K562 (cell line): ENCODE measurements around the gene SLC8A1. TPM values are rescaled to one million over a fixed set of nuclear protein-coding genes. Genes with fewer than 3 reads are reported as not detected.

Experiments
- ATAC-seq: fragments of 200-7000 bp; cut with Tn5 transposase; 3 replicates; pipeline ENCODE4 v1.9.1; 2020; ENCODE audit warnings: moderate library complexity
- BruUV-seq: library from RNA; stranded (reverse); fragments of 400-500 nt; replicated peaks from 2 replicates; lab custom pipeline; 2021; lab: Mats Ljungman, UMichigan
- CTCF ChIA-PET: fragments of 300-600 bp; formaldehyde crosslinking; extraction: SDS; loops from one replicate; lab custom pipeline; 2021; ENCODE audit warnings: low intra/inter-chr PET ratio; lab: Yijun Ruan, JAX
- POLR2A ChIA-PET: fragments of 300-600, 350-650 bp; sonication (Branson Sonifier 250); formaldehyde crosslinking; extraction: SDS; loops from one replicate; lab custom pipeline; 2021; ENCODE audit warnings: antibody characterized with exemption, inconsistent platforms; lab: Yijun Ruan, JAX
- DNase-seq, 4 experiments: peaks; one replicate each; pipeline versions ENCODE4 v3.0.0 to v3.0.0-alpha.2; 2011 to 2018; ENCODE audit warnings: low spot score in 3 of 4, mixed read lengths in 3 of 4; ENCODE audit errors: extremely low read depth in 1 of 4
- FAIRE-seq: peaks from 2 replicates; lab custom pipeline; 2011; peaks lifted over from hg19 to GRCh38; lab: Jason Lieb, UNC
- H2AFZ ChIP-seq: 2 replicates; pipeline ENCODE4 v1.6.0; 2011; ENCODE audit warnings: low read depth, low read length, control low read depth, inconsistent platforms
- H3K27ac ChIP-seq: fragments of 200-600 bp; 3 replicates; pipeline ENCODE4 v1.8.0; 2011; ENCODE audit warnings: low read depth, mild to moderate bottlenecking, control low read depth, inconsistent platforms, low read length, moderate library complexity, mixed read lengths; ENCODE audit errors: extremely low read depth
- H3K27me3 ChIP-seq, 2 experiments: fragments of 300-600 bp in 1 of 2; 2 replicates in 1 of 2; 3 replicates in 1 of 2; pipeline versions ENCODE4 v1.6.0 to v1.8.0; 2011; ENCODE audit warnings: inconsistent platforms in 2 of 2, low read length in 2 of 2, mild to moderate bottlenecking in 1 of 2, mixed read lengths in 1 of 2, moderate library complexity in 1 of 2; ENCODE audit not compliant: control insufficient read depth in 2 of 2, insufficient read depth in 2 of 2
- H3K36me3 ChIP-seq: fragments of 300-600 bp; 3 replicates; pipeline ENCODE4 v1.8.0; 2011; ENCODE audit warnings: mild to moderate bottlenecking, low read length, inconsistent platforms; ENCODE audit not compliant: control insufficient read depth, insufficient read depth
- H3K4me1 ChIP-seq, 2 experiments: fragments of 200-600 bp in 1 of 2; replicated peaks in 1 of 2; 2 replicates in 1 of 2; 3 replicates in 1 of 2; pipeline versions ENCODE4 v1.5.1 to v1.8.0; 2011; ENCODE audit warnings: inconsistent platforms in 2 of 2, low read length in 2 of 2, mild to moderate bottlenecking in 1 of 2, mixed read lengths in 1 of 2, moderate library complexity in 1 of 2; ENCODE audit not compliant: control insufficient read depth in 2 of 2, insufficient read depth in 2 of 2
- H3K4me2 ChIP-seq: 2 replicates; pipeline ENCODE4 v1.6.1; 2011; ENCODE audit warnings: low read length, control low read depth, inconsistent platforms, mixed read lengths; ENCODE audit not compliant: insufficient read depth
- H3K4me3 ChIP-seq: fragments of 200-600 bp; sonication (generic), shearing (Covaris generic); 2 replicates; pipeline ENCODE4 v1.5.1; 2016; ENCODE audit warnings: control low read depth, inconsistent platforms
- H3K79me2 ChIP-seq: fragments of 200-600 bp; 3 replicates; pipeline ENCODE4 v1.8.0; 2011; ENCODE audit warnings: low read length, inconsistent platforms; ENCODE audit not compliant: control insufficient read depth, insufficient read depth
- H3K9ac ChIP-seq, 2 experiments: 2 replicates each; pipeline versions ENCODE4 v1.6.0 to v1.6.1; 2011; ENCODE audit warnings: low read depth in 2 of 2, low read length in 2 of 2, control low read depth in 1 of 2, inconsistent platforms in 1 of 2, mild to moderate bottlenecking in 1 of 2, mixed read lengths in 1 of 2; ENCODE audit not compliant: insufficient read depth in 1 of 2
- H3K9me1 ChIP-seq: one replicate; pipeline ENCODE4 v1.6.0; 2011; ENCODE audit warnings: inconsistent platforms, mild to moderate bottlenecking, low read length, moderate library complexity; ENCODE audit not compliant: control insufficient read depth, insufficient read depth
- H3K9me3 ChIP-seq: replicated peaks from 2 replicates; pipeline ENCODE4 v1.5.1; 2011; ENCODE audit warnings: low read depth, low read length, inconsistent platforms; ENCODE audit not compliant: control insufficient read depth, insufficient read depth
- H4K20me1 ChIP-seq: replicated peaks from 2 replicates; pipeline ENCODE4 v1.6.1; 2011; ENCODE audit warnings: low read length, inconsistent platforms, mixed read lengths; ENCODE audit not compliant: control insufficient read depth, insufficient read depth
- KLF1 ChIP-seq: fragments of 450-650 bp; IDR thresholded peaks from 2 replicates; pipeline ENCODE4 v1.6.1; 2016; ENCODE audit warnings: missing genetic modification characterization, missing compliant biosample characterization
- TEAD2 ChIP-seq: fragments of 450-650 bp; IDR thresholded peaks from 2 replicates; pipeline ENCODE4 v1.6.1; 2016; ENCODE audit warnings: missing genetic modification characterization, control low read depth, missing compliant biosample characterization
- ZKSCAN1 ChIP-seq: fragments of 150-350 bp; IDR thresholded peaks from 2 replicates; pipeline ENCODE4 v1.6.1; 2016; ENCODE audit warnings: low read depth, low read length
- ZNF57 ChIP-seq: fragments of 450-650 bp; formaldehyde crosslinking; IDR thresholded peaks from 2 replicates; pipeline ENCODE4 v1.4.0; 2020; ENCODE audit warnings: mild to moderate bottlenecking, moderate library complexity
- WGBS: fragments of 100-300 bp; shearing (Covaris generic); methylation state at CpG from one replicate; pipeline ENCODE4 v1.1.6; 2016; ENCODE audit warnings: low coverage, mixed read lengths; ENCODE audit not compliant: insufficient coverage; ENCODE audit errors: missing lambda C conversion rate; 5-methylcytosine and 5-hydroxymethylcytosine counted together
- in situ Hi-C: fragments of 300-500 bp; cut with MboI; formaldehyde crosslinking; loops from 4 replicates; pipeline ENCODE4 v1.15.0; 2018; ENCODE audit warnings: inconsistent platforms, mixed read lengths
- intact Hi-C: fragments of 100-400 bp; cut with micrococcal nuclease; formaldehyde crosslinking; loops from 2 replicates; pipeline ENCODE4 v1.14.2; 2022
- polyA plus RNA-seq, 8 experiments: library from polyadenylated mRNA; depleted of rRNA in 4 of 8; stranded (reverse) in 5 of 8; unstranded in 3 of 8; fragments of >200 nt; fragmentation: Nextera tagmentation in 2 of 8; fragmentation: Illumina TruSeq in 1 of 8; extraction: Ambion mirVana in 2 of 8; extraction: Trizol in 1 of 8; gene quantifications; 2 replicates each; pipeline versions ENCODE4 v1.2.1 to v1.2.3, GENCODE V29; 2011 to 2014; ENCODE audit warnings: inconsistent platforms in 1 of 8, missing spikeins in 1 of 8
- total RNA-seq, 7 experiments: library from RNA; depleted of rRNA in 6 of 7; stranded (reverse); fragments of >200 nt in 6 of 7; fragmentation: Illumina TruSeq in 2 of 7; extraction: Trizol in 2 of 7; gene quantifications; 2 replicates each; pipeline versions ENCODE4 v1.2.1 to v1.2.3, GENCODE V29; 2011 to 2021; ENCODE audit warnings: low replicate concordance in 1 of 7
- TF ChIP-seq, protein P1 (sequence below): fragments of 450-650 bp; IDR thresholded peaks from 2 replicates; pipeline ENCODE4 v1.6.1; 2018; ENCODE audit not compliant: partially characterized antibody
- TF ChIP-seq, protein P2 (sequence below): fragments of 450-650 bp; formaldehyde crosslinking; IDR thresholded peaks from 2 replicates; pipeline ENCODE4 v1.4.0; 2022; ENCODE audit warnings: missing genetic modification characterization
- TF ChIP-seq, protein P3 (sequence below): fragments of 250-450 bp; sonication (Bioruptor Pico); IDR thresholded peaks from 2 replicates; pipeline ENCODE4 v1.5.0; 2021; ENCODE audit warnings: mild to moderate bottlenecking, borderline replicate concordance
- TF ChIP-seq, protein P4 (sequence below): fragments of 450-650 bp; formaldehyde crosslinking; conservative IDR thresholded peaks from 2 replicates; pipeline ENCODE4 v1.4.0; 2022; ENCODE audit warnings: mild to moderate bottlenecking, missing genetic modification characterization

Gene SLC8A1
- total and polyA plus RNA-seq, 9 of the 15 experiments (the other 6 are each of a cell fraction or from before 2014, with no cell fraction given): not detected

GRCh38 chr2:40219141-40219540, 232.7 kb downstream of the SLC8A1 start:
- no peaks in the 10 kb centered on the region for H3K9me3 ChIP-seq
- no peaks in the 10 kb centered on the region for H3K4me1 ChIP-seq
- H3K79me2 ChIP-seq: no peaks in the 10 kb centered on the region
- in situ Hi-C loops (no loop called here), intact Hi-C loops (no loop called here)
- H3K27me3 ChIP-seq: no peaks in the 10 kb centered on the region
- no peak overlapping the region for H2AFZ ChIP-seq
- 0% methylated on average over 1 of the region's 1 CpG for WGBS
- H3K9ac ChIP-seq: no peak overlapping the region
- no TSS peak for BruUV-seq
- H3K27ac ChIP-seq: no peak overlapping the region
- H4K20me1 ChIP-seq: no peaks in the 10 kb centered on the region
- no peaks in the 10 kb centered on the region for H3K9me1 ChIP-seq
- no peak overlapping the region for H3K4me3 ChIP-seq
- DNase-seq (no peak), FAIRE-seq (no peak), ATAC-seq (no peak)
- CTCF ChIA-PET: no interaction called here
- no peaks in the 10 kb centered on the region for H3K36me3 ChIP-seq
- POLR2A ChIA-PET: no interaction called here
- TF ChIP-seq, protein P1, sequence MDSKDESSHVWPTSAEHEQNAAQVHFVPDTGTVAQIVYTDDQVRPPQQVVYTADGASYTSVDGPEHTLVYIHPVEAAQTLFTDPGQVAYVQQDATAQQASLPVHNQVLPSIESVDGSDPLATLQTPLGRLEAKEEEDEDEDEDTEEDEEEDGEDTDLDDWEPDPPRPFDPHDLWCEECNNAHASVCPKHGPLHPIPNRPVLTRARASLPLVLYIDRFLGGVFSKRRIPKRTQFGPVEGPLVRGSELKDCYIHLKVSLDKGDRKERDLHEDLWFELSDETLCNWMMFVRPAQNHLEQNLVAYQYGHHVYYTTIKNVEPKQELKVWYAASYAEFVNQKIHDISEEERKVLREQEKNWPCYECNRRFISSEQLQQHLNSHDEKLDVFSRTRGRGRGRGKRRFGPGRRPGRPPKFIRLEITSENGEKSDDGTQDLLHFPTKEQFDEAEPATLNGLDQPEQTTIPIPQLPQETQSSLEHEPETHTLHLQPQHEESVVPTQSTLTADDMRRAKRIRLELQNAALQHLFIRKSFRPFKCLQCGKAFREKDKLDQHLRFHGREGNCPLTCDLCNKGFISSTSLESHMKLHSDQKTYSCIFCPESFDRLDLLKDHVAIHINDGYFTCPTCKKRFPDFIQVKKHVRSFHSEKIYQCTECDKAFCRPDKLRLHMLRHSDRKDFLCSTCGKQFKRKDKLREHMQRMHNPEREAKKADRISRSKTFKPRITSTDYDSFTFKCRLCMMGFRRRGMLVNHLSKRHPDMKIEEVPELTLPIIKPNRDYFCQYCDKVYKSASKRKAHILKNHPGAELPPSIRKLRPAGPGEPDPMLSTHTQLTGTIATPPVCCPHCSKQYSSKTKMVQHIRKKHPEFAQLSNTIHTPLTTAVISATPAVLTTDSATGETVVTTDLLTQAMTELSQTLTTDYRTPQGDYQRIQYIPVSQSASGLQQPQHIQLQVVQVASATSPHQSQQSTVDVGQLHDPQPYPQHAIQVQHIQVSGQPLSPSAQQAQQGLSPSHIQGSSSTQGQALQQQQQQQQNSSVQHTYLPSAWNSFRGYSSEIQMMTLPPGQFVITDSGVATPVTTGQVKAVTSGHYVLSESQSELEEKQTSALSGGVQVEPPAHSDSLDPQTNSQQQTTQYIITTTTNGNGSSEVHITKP: no peak
- TF ChIP-seq, protein P2, sequence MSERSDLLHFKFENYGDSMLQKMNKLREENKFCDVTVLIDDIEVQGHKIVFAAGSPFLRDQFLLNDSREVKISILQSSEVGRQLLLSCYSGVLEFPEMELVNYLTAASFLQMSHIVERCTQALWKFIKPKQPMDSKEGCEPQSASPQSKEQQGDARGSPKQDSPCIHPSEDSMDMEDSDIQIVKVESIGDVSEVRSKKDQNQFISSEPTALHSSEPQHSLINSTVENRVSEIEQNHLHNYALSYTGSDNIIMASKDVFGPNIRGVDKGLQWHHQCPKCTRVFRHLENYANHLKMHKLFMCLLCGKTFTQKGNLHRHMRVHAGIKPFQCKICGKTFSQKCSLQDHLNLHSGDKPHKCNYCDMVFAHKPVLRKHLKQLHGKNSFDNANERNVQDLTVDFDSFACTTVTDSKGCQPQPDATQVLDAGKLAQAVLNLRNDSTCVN (CRISPR knock-in tag): no peak
- TF ChIP-seq ZKSCAN1 (no peak), TEAD2 (tag) (no peak), KLF1 (tag) (no peak), ZNF57 (CRISPR knock-in tag) (no peak)
- TF ChIP-seq, protein P3, sequence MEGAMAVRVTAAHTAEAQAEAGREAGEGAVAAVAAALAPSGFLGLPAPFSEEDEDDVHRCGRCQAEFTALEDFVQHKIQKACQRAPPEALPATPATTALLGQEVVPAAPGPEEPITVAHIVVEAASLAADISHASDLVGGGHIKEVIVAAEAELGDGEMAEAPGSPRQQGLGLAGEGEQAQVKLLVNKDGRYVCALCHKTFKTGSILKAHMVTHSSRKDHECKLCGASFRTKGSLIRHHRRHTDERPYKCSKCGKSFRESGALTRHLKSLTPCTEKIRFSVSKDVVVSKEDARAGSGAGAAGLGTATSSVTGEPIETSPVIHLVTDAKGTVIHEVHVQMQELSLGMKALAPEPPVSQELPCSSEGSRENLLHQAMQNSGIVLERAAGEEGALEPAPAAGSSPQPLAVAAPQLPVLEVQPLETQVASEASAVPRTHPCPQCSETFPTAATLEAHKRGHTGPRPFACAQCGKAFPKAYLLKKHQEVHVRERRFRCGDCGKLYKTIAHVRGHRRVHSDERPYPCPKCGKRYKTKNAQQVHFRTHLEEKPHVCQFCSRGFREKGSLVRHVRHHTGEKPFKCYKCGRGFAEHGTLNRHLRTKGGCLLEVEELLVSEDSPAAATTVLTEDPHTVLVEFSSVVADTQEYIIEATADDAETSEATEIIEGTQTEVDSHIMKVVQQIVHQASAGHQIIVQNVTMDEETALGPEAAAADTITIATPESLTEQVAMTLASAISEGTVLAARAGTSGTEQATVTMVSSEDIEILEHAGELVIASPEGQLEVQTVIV (CRISPR knock-in tag): no peak
- TF ChIP-seq, protein P4, sequence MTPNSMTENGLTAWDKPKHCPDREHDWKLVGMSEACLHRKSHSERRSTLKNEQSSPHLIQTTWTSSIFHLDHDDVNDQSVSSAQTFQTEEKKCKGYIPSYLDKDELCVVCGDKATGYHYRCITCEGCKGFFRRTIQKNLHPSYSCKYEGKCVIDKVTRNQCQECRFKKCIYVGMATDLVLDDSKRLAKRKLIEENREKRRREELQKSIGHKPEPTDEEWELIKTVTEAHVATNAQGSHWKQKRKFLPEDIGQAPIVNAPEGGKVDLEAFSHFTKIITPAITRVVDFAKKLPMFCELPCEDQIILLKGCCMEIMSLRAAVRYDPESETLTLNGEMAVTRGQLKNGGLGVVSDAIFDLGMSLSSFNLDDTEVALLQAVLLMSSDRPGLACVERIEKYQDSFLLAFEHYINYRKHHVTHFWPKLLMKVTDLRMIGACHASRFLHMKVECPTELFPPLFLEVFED: no peak
- no peak overlapping the region for H3K4me2 ChIP-seq
